ENCODE measurements around the gene MRM1. TPM values are rescaled to one million over a fixed set of nuclear protein-coding genes. Genes with fewer than 3 reads are reported as not detected.

MRM1 gene
- total and polyA plus RNA-seq, 4 donors: 3.5 to 9.9 (median 7.8) TPM

DNA sequence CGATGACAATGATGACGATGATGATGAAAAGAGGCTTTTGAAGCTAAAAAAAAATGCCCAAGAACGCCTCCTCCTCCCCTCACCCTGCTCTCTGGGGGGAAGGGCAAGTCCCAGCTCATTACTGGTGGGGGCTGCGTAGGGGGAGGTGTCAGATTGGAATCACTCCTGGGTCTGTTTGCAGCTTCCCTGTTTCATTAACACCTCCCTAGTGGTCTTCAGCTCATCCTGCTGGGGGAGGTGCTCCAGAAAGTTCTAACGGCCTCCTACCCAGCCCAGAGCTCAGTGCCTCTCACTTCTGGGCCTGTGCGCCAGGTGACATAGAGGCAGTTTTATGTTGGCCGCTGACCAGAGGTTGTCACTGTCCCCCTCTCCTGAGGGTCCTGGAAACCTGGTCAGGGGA is 12.7 kb downstream of the MRM1 start:
- Histone ChIP-seq H3K4me1 (ENCODE audit: control insufficient read depth in 5 of 5, insufficient read depth in 5 of 5, low read length in 5 of 5) (no peaks in the 10 kb centered on the region), H3K27me3 (ENCODE audit: control insufficient read depth in 3 of 3, insufficient read depth in 3 of 3, low read length in 2 of 3) (peaks cover 5 to 22% (median 7%) of the 10 kb centered on the region in 3 donors), H3K9me3 (ENCODE audit: control insufficient read depth in 4 of 4, insufficient read depth in 3 of 4, low read length in 3 of 4) (peaks cover 0 to 2% (median 0%) of the 10 kb centered on the region in 4 donors), H3K36me3 (ENCODE audit: control insufficient read depth in 4 of 4, insufficient read depth in 4 of 4, low read length in 4 of 4) (no peaks in the 10 kb centered on the region), H3K9ac (ENCODE audit: insufficient read depth in 1 of 2, low read length in 2 of 2) (no peak overlapping the region), H3K27ac (ENCODE audit: low read depth in 1 of 2, low read length in 1 of 2) (no peak overlapping the region), H3K4me3 (no peak overlapping the region)
- DNase-seq (no peak), ATAC-seq (ENCODE audit: insufficient read depth, low FRiP score) (no peak)
- TF ChIP-seq, protein P1, sequence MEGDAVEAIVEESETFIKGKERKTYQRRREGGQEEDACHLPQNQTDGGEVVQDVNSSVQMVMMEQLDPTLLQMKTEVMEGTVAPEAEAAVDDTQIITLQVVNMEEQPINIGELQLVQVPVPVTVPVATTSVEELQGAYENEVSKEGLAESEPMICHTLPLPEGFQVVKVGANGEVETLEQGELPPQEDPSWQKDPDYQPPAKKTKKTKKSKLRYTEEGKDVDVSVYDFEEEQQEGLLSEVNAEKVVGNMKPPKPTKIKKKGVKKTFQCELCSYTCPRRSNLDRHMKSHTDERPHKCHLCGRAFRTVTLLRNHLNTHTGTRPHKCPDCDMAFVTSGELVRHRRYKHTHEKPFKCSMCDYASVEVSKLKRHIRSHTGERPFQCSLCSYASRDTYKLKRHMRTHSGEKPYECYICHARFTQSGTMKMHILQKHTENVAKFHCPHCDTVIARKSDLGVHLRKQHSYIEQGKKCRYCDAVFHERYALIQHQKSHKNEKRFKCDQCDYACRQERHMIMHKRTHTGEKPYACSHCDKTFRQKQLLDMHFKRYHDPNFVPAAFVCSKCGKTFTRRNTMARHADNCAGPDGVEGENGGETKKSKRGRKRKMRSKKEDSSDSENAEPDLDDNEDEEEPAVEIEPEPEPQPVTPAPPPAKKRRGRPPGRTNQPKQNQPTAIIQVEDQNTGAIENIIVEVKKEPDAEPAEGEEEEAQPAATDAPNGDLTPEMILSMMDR (IDR thresholded peaks at IDR 0.05; ENCODE audit: control extremely low read depth, extremely low read depth): no peak
- WGBS, 2 donors: 63 to 68% methylated on average over 7 of the region's 7 CpGs

DNA sequence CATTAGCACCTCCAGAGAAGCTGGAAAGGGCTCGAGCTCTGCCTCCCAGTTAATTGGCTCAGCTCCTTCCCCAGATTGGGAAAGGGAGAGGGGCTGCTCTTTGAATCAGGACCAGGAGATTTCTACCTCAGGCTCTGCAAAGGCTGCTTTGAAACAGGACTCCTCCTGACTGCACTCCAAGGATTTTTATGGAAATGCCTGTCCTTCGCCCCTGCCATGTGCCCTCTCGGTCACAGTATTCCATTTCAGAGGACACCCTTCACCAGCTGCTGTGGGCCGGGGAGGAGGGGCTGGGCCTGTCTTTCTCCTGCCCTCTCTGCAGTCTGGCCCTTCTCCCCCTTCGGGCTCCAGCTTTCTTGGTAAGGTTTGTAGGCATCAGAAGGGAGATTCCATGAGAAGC is 13.6 kb downstream of the MRM1 start:
- peak in 1 of 3 donors; percentile 15 for DNase-seq
- ATAC-seq (ENCODE audit: insufficient read depth, low FRiP score): no peak
- no peak overlapping the region for H3K9ac ChIP-seq (ENCODE audit: insufficient read depth in 1 of 2, low read length in 2 of 2)
- H3K36me3 ChIP-seq (ENCODE audit: control insufficient read depth in 4 of 4, insufficient read depth in 4 of 4, low read length in 4 of 4): no peaks in the 10 kb centered on the region
- H3K9me3 ChIP-seq (ENCODE audit: control insufficient read depth in 4 of 4, insufficient read depth in 3 of 4, low read length in 3 of 4): peaks cover 0 to 2% (median 0%) of the 10 kb centered on the region in 4 donors
- H3K4me3 ChIP-seq: no peak overlapping the region
- H3K27me3 ChIP-seq (ENCODE audit: control insufficient read depth in 3 of 3, insufficient read depth in 3 of 3, low read length in 2 of 3): peaks cover 5 to 22% (median 7%) of the 10 kb centered on the region in 3 donors
- H3K27ac ChIP-seq (ENCODE audit: low read depth in 1 of 2, low read length in 1 of 2): no peak overlapping the region
- H3K4me1 ChIP-seq (ENCODE audit: control insufficient read depth in 5 of 5, insufficient read depth in 5 of 5, low read length in 5 of 5): no peaks in the 10 kb centered on the region
- TF ChIP-seq, protein P1 (IDR thresholded peaks at IDR 0.05; ENCODE audit: control extremely low read depth, extremely low read depth): no peak
- 53 to 63% methylated on average over 5 of the region's 5 CpGs for WGBS, 2 donors

DNA sequence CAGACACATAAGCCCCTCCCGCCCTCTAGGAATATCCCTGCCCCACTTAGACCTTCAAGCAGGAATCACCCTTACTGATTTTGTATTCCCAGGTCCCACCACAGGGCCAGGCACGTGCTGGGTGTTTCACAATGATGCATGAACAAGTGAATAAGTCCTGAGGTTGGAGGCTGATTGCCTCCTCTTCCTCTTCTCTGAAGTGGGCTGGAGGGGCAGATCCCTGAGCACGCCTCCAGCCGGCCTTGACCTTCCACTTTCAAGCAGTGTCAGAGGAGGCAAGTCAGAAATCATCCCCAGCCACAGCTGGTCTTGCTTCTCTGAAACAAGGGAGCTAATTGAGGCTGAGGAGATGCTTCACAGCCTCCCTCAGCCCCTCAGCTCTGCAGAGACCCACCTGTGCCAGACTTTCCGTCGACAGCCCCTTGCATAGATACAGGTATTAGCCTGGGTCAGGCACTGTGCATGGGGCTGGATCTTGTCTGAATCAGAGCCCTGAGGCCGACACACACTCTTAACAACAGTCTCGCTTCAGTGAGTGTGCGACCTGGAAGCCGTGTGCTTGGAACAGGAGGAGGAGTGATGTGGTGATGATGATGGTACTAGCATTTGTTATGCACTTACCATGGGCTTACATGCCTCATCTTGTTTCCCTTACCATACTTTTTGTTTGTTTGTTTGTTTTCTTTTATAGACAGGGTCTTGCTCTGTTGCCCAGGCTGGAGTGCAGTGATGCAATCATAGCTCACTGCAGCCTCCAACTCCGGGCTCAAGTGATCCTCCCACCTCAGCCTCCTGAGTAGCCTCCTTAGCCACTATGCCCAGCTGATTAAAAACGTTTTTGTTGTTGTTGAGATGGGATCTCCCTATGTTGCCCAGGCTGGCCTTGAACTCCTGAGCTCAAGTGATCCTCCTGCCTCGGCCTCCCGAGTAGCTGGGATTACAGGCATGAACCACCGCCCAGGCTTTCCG is 15.0 kb downstream of the MRM1 start:
- Histone ChIP-seq H3K36me3 (ENCODE audit: control insufficient read depth in 4 of 4, insufficient read depth in 4 of 4, low read length in 4 of 4) (no peaks in the 10 kb centered on the region), H3K4me1 (ENCODE audit: control insufficient read depth in 5 of 5, insufficient read depth in 5 of 5, low read length in 5 of 5) (no peaks in the 10 kb centered on the region), H3K9me3 (ENCODE audit: control insufficient read depth in 4 of 4, insufficient read depth in 3 of 4, low read length in 3 of 4) (peaks cover 0 to 2% (median 0%) of the 10 kb centered on the region in 4 donors), H3K4me3 (no peak overlapping the region), H3K27ac (ENCODE audit: low read depth in 1 of 2, low read length in 1 of 2) (no peak overlapping the region), H3K9ac (ENCODE audit: insufficient read depth in 1 of 2, low read length in 2 of 2) (no peak overlapping the region), H3K27me3 (ENCODE audit: control insufficient read depth in 3 of 3, insufficient read depth in 3 of 3, low read length in 2 of 3) (peaks cover 5 to 22% (median 7%) of the 10 kb centered on the region in 3 donors)
- DNase-seq: no peak
- WGBS, 2 donors: 82 to 85% methylated on average over 16 of the region's 16 CpGs
- TF ChIP-seq, protein P1 (IDR thresholded peaks at IDR 0.05; ENCODE audit: control extremely low read depth, extremely low read depth): no peak
- no peak for ATAC-seq (ENCODE audit: insufficient read depth, low FRiP score)
